Urothelium cell line (cell line): ENCODE data around the gene RABGGTA.

ENCODE experiments used
- DNase-seq: peaks from one replicate; pipeline ENCODE4 v3.0.0; 2011; ENCODE audit warnings: low spot score, mixed read lengths
- FAIRE-seq: peaks from 2 replicates; lab custom pipeline; 2011; peaks lifted over from hg19 to GRCh38; lab: Jason Lieb, UNC

RABGGTA gene

GRCh38 chr14:24280797-24281460 lies 9.5 kb upstream of the RABGGTA start:
- DNase-seq (no peak), FAIRE-seq (no peak)

GRCh38 chr14:24279301-24280186 lies 8.1 kb upstream of the RABGGTA start:
- DNase-seq (no peak), FAIRE-seq (no peak)

DNA sequence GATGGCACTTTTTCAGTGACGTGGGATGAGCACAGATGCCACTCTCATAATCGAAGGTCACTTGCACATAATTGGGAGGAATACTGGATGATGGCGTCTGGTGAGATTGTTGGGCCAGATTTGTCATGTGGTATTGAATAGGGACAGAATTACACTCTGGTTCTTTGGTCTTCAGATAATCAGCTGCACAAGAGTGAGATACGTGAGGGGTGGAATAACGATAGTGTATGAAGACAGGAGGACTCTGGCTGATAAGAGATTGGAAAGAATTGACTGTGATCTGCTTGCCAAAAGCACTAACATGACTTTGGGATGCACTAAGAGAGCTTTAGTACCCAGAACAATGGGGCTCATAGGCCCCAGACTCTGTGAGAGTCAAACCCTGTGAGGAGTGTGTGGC lies 7.0 kb upstream of the RABGGTA start:
- DNase-seq (no peak), FAIRE-seq (no peak)

DNA sequence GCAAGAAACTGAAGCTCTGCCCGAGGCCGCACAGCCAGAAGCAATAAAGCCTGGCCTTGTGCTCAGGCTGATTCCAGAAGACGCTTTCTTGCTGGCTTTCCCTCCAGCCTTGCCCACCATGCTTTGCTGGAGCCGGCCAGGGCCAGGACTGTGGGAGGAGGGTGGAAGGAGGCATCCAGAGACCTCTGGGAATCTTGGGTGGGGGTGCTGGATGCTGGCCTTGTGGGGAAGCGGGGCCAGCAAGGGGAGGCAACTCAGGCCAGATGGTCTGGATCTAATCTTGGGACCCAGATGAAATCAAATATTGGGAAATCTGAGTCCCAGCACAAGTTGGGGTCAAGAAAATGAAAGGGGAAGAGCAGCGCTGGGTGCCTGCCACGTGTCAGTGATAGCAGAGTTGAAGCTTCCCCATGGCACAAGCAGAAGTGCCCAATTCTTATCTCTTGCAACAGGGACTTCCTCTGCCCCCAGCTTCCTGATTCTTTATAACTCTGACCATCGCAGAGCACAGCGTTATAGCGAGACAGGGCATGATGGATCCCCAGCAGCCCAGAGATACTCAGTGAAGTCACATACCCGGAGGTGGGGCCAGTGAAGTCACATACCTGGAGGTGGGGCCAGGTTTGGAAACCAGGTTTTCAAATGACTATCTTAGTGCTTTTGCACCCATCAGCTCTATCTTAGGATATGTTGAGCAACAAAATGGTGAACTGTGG lies 6.4 kb upstream of the RABGGTA start:
- FAIRE-seq (no peak), DNase-seq (no peak)

GRCh38 chr14:24277071-24277470 lies 5.7 kb upstream of the RABGGTA start:
- no peak for DNase-seq
- no peak for FAIRE-seq

DNA sequence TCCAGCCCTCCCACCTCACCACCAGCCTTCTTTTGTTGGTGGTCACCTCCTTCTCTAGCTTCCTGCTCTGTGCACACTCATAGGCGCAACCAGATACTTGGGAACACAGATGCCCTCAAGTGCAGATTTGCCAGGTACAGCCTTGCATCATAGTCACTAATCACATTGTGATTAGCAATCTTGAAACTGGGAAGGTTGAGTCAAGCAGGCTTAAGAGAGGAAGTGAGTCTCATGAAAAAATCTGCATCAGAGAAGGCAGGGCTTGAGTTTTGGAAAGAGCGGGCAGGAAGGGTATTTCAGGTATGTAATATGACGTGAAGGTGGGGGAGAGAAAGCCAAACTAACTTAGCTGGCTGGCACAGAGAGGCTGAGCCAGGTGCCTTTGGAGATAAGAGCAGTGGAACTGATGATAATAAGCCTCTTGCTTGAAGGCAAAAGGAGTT lies 2.7 kb upstream of the RABGGTA start:
- DNase-seq = no peak
- FAIRE-seq = no peak

- DNase-seq = no peak
- FAIRE-seq = no peak
Measured at GRCh38 chr14:24273422-24273998, 2.1 kb upstream of the RABGGTA start.

DNA sequence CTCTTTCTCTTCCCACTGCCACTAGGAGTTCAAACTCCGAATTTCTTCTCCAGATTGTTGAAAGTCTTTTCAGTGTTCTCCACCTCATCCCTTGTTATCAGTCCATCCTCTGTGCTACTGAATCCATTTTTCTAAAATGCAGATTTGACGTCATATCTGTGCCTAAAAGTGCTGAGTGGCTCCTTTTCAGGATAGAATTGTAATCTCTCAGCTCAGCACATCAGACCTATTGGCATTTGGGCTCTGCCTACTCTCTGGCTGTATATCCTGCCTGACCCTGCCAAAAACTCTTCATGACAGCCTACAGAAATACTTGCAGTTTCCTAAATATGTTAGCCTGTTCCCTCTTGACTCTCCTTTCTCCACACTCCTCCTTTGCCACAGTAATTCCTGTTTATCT lies 1.1 kb upstream of the RABGGTA start:
- FAIRE-seq (no peak), DNase-seq (no peak)

- DNase-seq = no peak
- FAIRE-seq = no peak
Measured at GRCh38 chr14:24271834-24272263, 452 bp upstream of the RABGGTA start.

- FAIRE-seq (no peak), DNase-seq (no peak)
Measured at GRCh38 chr14:24270537-24271133, 762 bp downstream of the RABGGTA start.

- DNase-seq (no peak), FAIRE-seq (no peak)
Measured at GRCh38 chr14:24269910-24270536, 1.4 kb downstream of the RABGGTA start.

DNA sequence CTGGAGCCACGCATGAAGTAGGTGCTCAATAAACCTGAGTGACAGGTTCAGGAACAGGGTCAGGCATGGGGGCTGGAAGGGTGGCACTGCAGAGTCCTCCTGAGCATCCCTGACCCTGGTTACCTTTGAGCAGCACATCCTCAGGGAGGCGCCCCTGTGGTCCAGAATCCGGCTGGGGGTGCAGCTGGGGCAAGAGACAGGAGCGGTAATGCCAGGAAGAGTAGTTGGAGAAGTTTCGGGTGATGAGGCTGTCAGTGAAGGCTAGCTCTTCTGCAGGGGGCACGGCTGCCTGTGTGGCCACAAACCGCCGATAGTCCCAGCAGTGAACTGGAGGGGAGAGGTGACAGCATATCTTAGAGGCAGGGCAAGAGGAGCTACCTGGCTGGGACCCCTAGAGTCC lies 2.0 kb downstream of the RABGGTA start:
- DNase-seq = no peak
- no peak for FAIRE-seq

GRCh38 chr14:24268225-24268624 lies 3.2 kb downstream of the RABGGTA start:
- DNase-seq (no peak), FAIRE-seq (no peak)

DNA sequence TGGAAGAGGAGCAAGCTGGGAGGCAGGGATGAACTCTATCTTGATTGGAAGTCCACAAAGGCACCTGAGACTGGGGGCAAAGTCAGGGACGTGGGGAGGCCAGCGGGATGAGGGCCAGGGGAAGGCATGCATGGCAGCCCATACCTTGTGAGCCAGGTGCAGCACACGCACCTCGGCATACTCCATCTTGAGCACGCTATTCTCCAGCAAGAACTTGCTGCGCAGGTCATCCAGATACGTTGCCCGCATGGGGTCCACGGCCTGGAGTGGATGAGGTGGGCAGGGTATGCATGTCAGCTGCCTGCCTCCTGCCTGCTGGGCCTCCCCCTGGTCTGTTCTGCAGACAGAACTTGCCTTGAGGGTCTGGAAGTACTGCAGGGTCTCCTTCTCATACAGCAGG lies 3.9 kb downstream of the RABGGTA start:
- DNase-seq (no peak), FAIRE-seq (no peak)

DNA sequence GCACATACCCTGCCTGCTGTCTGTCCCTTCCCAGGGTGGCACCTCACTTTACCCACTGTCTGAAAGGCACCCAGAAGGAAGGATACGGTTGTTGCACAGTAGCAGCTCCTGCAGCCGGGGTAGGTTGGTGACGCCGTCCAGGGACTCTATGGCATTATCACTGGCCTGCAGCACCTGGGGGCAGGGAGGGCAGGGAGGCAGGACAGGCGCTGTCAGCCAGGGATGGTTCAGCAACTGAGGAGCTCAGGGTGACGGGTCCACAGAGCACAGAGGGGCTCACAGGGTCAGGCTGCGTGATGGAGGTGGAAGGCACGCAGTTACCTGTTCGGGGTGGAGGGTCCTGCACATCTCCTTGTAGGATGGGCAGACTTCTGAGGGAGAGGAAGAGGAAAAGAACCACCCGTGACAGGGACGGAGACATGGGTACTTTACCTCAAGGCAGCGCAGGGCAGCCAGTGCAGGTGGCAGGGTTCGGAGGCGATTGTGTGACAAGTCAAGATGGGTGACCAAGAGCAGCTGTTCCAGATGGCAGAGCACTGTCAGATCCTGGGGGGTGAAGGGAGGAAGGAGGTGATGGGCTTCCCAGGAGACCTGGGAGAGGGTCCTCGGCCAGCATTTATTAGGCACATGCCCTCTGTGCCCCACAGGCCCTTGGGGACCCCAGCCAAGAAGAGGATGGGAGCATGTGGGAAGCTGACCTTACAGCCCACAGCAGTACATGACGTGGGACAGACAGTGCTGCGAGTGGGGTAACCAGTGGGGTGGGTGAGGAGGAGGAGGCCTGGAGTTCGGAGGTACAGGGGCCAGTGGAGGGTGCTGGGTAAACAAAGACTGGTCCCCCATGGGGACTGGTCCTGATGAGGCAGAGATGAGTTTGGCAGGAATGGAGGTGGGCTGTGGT lies 4.8 kb downstream of the RABGGTA start:
- FAIRE-seq = no peak
- no peak for DNase-seq

DNA sequence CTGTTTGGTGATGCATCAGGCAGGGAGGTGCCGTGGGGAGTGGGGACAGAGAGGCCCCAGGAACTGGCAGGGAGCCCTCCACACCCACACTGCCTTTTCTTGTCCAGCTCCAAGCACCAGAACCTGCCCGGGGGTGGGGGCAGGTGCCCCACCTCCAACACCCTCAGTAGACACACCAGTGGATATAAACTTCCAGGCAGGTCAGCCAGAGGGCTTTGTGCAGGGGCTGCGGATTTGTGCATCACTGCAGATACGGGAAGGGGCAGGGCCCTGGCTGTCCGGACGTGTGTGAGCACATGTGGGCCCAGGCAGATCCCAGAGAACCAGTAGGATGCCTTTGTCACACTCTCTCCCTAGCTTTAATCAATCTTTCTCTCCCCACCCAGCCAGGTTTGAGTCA lies 7.1 kb downstream of the RABGGTA start:
- no peak for FAIRE-seq

DNA sequence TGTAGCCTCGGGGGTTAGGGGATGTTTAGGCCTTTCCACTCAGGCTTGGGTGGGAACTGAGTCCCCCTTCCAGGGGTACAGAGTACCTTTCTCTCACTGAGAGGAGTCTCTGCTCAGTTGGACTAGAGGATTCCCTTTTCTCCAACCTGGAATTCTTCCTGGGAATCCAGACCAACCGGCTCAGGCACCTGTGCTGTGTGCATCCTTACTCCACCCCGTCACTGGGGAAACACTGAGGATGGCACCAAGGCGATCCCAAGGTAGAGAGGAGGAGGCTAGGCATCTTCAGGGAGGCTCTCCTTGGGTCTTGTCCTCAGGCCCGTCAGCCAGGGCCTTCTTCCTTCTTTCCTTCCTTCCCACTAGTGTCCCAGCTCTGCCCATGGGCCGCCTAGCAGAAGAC lies 7.5 kb downstream of the RABGGTA start:
- DNase-seq (no peak), FAIRE-seq (no peak)

More for the DNA sequence above, 7.1 kb downstream of the RABGGTA start:
- no peak for DNase-seq

- FAIRE-seq (no peak), DNase-seq (no peak)
Measured at GRCh38 chr14:24262821-24263733, 8.3 kb downstream of the RABGGTA start, which contains the start of gene TGM1. TSS of gene TGM1 (minus strand) at chr14:24263177. CDS start at chr14:24262352, 825 bp downstream.
